H9 (cell line): ENCODE data around the gene TCHH. TPM values are rescaled to one million over a fixed set of nuclear protein-coding genes. Genes with fewer than 3 reads are reported as not detected.

Experiments
- DNase-seq: peaks from one replicate; pipeline ENCODE4 v3.0.0-alpha.2; 2017
- H2AFZ ChIP-seq: one replicate; pipeline ENCODE4 v1.6.1; 2013; ENCODE audit warnings: mild to moderate bottlenecking, low read length, control low read depth, moderate library complexity
- H2AK5ac ChIP-seq: 2 replicates; pipeline ENCODE4 v1.6.1; 2013; ENCODE audit warnings: low read length, control low read depth, mixed read lengths; ENCODE audit not compliant: insufficient read length
- H2BK120ac ChIP-seq: one replicate; pipeline ENCODE4 v1.6.1; 2013; ENCODE audit warnings: low read depth, mild to moderate bottlenecking, low read length, control low read depth, inconsistent platforms; ENCODE audit not compliant: poor library complexity, severe bottlenecking
- H2BK12ac ChIP-seq: 2 replicates; pipeline ENCODE4 v1.6.1; 2013; ENCODE audit warnings: low read length, control low read depth, mixed read lengths, low read depth; ENCODE audit not compliant: insufficient read length
- H2BK15ac ChIP-seq: 2 replicates; pipeline ENCODE4 v1.6.1; 2013; ENCODE audit warnings: low read depth, low read length, control low read depth
- H2BK20ac ChIP-seq: one replicate; pipeline ENCODE4 v1.6.1; 2013; ENCODE audit warnings: low read depth, mild to moderate bottlenecking, low read length, control low read depth, inconsistent platforms; ENCODE audit not compliant: poor library complexity, severe bottlenecking
- H2BK5ac ChIP-seq: 2 replicates; pipeline ENCODE4 v1.6.1; 2013; ENCODE audit warnings: low read length, control low read depth, mixed read lengths; ENCODE audit not compliant: insufficient read length
- H3K14ac ChIP-seq: 2 replicates; pipeline ENCODE4 v1.6.1; 2013; ENCODE audit warnings: low read length, control low read depth; ENCODE audit not compliant: insufficient read depth
- H3K18ac ChIP-seq: 2 replicates; pipeline ENCODE4 v1.6.1; 2013; ENCODE audit warnings: low read depth, mild to moderate bottlenecking, mixed read lengths, low read length, control low read depth; ENCODE audit not compliant: insufficient read length
- H3K23ac ChIP-seq: 2 replicates; pipeline ENCODE4 v1.6.1; 2013; ENCODE audit warnings: low read length, control low read depth, mixed read lengths, low read depth; ENCODE audit not compliant: insufficient read length
- H3K23me2 ChIP-seq: 2 replicates; pipeline ENCODE4 v1.6.1; 2013; ENCODE audit warnings: low read depth, mild to moderate bottlenecking, mixed read lengths, low read length, control low read depth; ENCODE audit not compliant: insufficient read length, poor library complexity, severe bottlenecking
- H3K27ac ChIP-seq: 2 replicates; pipeline ENCODE4 v1.5.1; 2013; ENCODE audit warnings: low read length, control low read depth, mixed read lengths, low read depth; ENCODE audit not compliant: insufficient read length
- H3K27me3 ChIP-seq: 2 replicates; pipeline ENCODE4 v1.6.1; 2013; ENCODE audit warnings: low read length, control low read depth, inconsistent platforms; ENCODE audit not compliant: insufficient read depth
- H3K4ac ChIP-seq: 2 replicates; pipeline ENCODE4 v1.6.1; 2013; ENCODE audit warnings: low read depth, mild to moderate bottlenecking, control low read depth, inconsistent platforms, low read length, moderate library complexity
- H3K4me1 ChIP-seq: 2 replicates; pipeline ENCODE4 v1.6.1; 2013; ENCODE audit warnings: low read length, control low read depth, inconsistent platforms; ENCODE audit not compliant: insufficient read depth
- H3K4me2 ChIP-seq: 2 replicates; pipeline ENCODE4 v1.6.1; 2013; ENCODE audit warnings: low read length, control low read depth, mixed read lengths; ENCODE audit not compliant: insufficient read length, insufficient read depth
- H3K56ac ChIP-seq: 2 replicates; pipeline ENCODE4 v1.6.1; 2013; ENCODE audit warnings: low read depth, mild to moderate bottlenecking, mixed read lengths, low read length, control low read depth; ENCODE audit not compliant: insufficient read length
- H3K79me1 ChIP-seq: 2 replicates; pipeline ENCODE4 v1.6.1; 2013; ENCODE audit warnings: low read depth, mild to moderate bottlenecking, moderate library complexity, low read length, control low read depth, inconsistent platforms; ENCODE audit not compliant: insufficient read depth, poor library complexity, severe bottlenecking
- H3K79me2 ChIP-seq: 2 replicates; pipeline ENCODE4 v1.6.1; 2013; ENCODE audit warnings: low read length, control low read depth, inconsistent platforms; ENCODE audit not compliant: insufficient read depth
- H3K9ac ChIP-seq: 2 replicates; pipeline ENCODE4 v1.6.1; 2013; ENCODE audit warnings: low read length, control low read depth, mixed read lengths; ENCODE audit not compliant: insufficient read length; ENCODE audit errors: extremely low read depth
- H3K9me3 ChIP-seq: one replicate; pipeline ENCODE4 v1.6.1; 2013; ENCODE audit warnings: low read depth, low read length, inconsistent platforms; ENCODE audit not compliant: control insufficient read depth
- H3T11ph ChIP-seq: one replicate; pipeline ENCODE4 v1.6.1; 2013; ENCODE audit warnings: mild to moderate bottlenecking, low read length, control low read depth, inconsistent platforms
- H4K20me1 ChIP-seq: one replicate; pipeline ENCODE4 v1.6.1; 2013; ENCODE audit not compliant: control insufficient read depth, insufficient read length, insufficient read depth
- H4K5ac ChIP-seq: 2 replicates; pipeline ENCODE4 v1.6.1; 2013; ENCODE audit warnings: low read depth, mild to moderate bottlenecking, mixed read lengths, low read length, control low read depth; ENCODE audit not compliant: insufficient read length
- H4K8ac ChIP-seq: replicated peaks from 2 replicates; pipeline ENCODE4 v1.6.1; 2013; ENCODE audit warnings: low read length, control low read depth, mixed read lengths, low read depth; ENCODE audit not compliant: insufficient read length
- H4K91ac ChIP-seq: 2 replicates; pipeline ENCODE4 v1.6.1; 2013; ENCODE audit warnings: low read depth, mild to moderate bottlenecking, moderate library complexity, mixed read lengths, low read length, control low read depth; ENCODE audit not compliant: insufficient read length
- H3K27ac Mint-ChIP-seq, 3 experiments: 2 replicates in 2 of 3; 3 replicates in 1 of 3; pipeline ENCODE4 v1.8.0; 2020 to 2021; ENCODE audit warnings: mixed read lengths in 3 of 3, mild to moderate bottlenecking in 1 of 3, moderate library complexity in 1 of 3
- H3K27me3 Mint-ChIP-seq: 2 replicates; pipeline ENCODE4 v1.8.0; 2021; ENCODE audit warnings: low read depth, mild to moderate bottlenecking, moderate library complexity, mixed read lengths
- H3K36me3 Mint-ChIP-seq, 3 experiments: 2 replicates in 2 of 3; 3 replicates in 1 of 3; pipeline ENCODE4 v1.8.0; 2020 to 2021; ENCODE audit warnings: low read depth in 3 of 3, mixed read lengths in 3 of 3; ENCODE audit not compliant: insufficient read depth in 1 of 3
- H3K4me1 Mint-ChIP-seq, 2 experiments: 2 replicates each; pipeline ENCODE4 v1.8.0; 2020; ENCODE audit warnings: mixed read lengths in 2 of 2
- H3K4me3 Mint-ChIP-seq, 2 experiments: 2 replicates in 1 of 2; 3 replicates in 1 of 2; pipeline ENCODE4 v1.8.0; 2020 to 2021; ENCODE audit warnings: mild to moderate bottlenecking in 2 of 2, mixed read lengths in 2 of 2, moderate library complexity in 1 of 2
- H3K9me3 Mint-ChIP-seq, 2 experiments: 2 replicates in 1 of 2; 3 replicates in 1 of 2; pipeline ENCODE4 v1.8.0; 2020; ENCODE audit warnings: mild to moderate bottlenecking in 2 of 2, mixed read lengths in 2 of 2, moderate library complexity in 1 of 2
- CTCF ChIP-seq: fragments of 200-600 bp; sonication (generic); conservative IDR thresholded peaks from 3 replicates; pipeline ENCODE4 v1.8.0; 2021; ENCODE audit warnings: antibody characterized with exemption, mild to moderate bottlenecking
- WGBS: extraction: QIAGEN DNeasy Blood & Tissue Kit; methylation state at CpG from one replicate; pipeline ENCODE4 v1.1.7; 2013; ENCODE audit warnings: missing lambda C conversion rate, low lambda C conversion rate, mixed read lengths; ENCODE audit not compliant: insufficient read length; ENCODE audit errors: extremely low coverage; 5-methylcytosine and 5-hydroxymethylcytosine counted together
- total RNA-seq: library from RNA; stranded (reverse); gene quantifications from 2 replicates; pipeline ENCODE4 v1.2.1, GENCODE V29; 2021

TCHH gene
- total RNA-seq, 1 experiment from 2014 or later: not detected

- peak; percentile 82 for DNase-seq
- WGBS: no CpG with 5 or more reads among the region's 44 CpGs
- Histone ChIP-seq H3K14ac (peak overlapping the region; percentile 62; the same call in 1 of the 2 replicates), H2AFZ (no peak overlapping the region), H3K27me3 (peaks cover 65% of the 10 kb centered on the region), H3K27ac (no peak overlapping the region), H2BK120ac (no peak overlapping the region), H4K5ac (no peak overlapping the region), H2AK5ac (no peak overlapping the region), H3K4ac (no peak overlapping the region), H3K79me2 (no peaks in the 10 kb centered on the region), H3K56ac (no peak overlapping the region), H3K18ac (peak overlapping the region; percentile 51), H3K9ac (no peak overlapping the region), H2BK12ac (no peak overlapping the region), H4K8ac (no peak overlapping the region), H2BK5ac (no peak overlapping the region), H2BK15ac (no peak overlapping the region), H3K79me1 (no peaks in the 10 kb centered on the region), H2BK20ac (no peak overlapping the region), H4K91ac (no peak overlapping the region), H3K4me1 (no peaks in the 10 kb centered on the region), H3K4me2 (peak overlapping the region; percentile 18), H3K9me3 (peaks cover 2% of the 10 kb centered on the region), H4K20me1 (no peaks in the 10 kb centered on the region), H3K23ac (no peak overlapping the region), H3T11ph (no peak overlapping the region), H3K23me2 (peaks cover 3% of the 10 kb centered on the region)
- no peaks in the 10 kb centered on the region; the same call in 1 of the 2 replicates for H3K27me3 Mint-ChIP-seq
- H3K9me3 Mint-ChIP-seq: peaks cover 12 to 18% of the 10 kb centered on the region in 2 experiments
- peaks cover 0 to 14% (median 3%) of the 10 kb centered on the region in 3 experiments; a peak in 4 of 7 replicates for H3K36me3 Mint-ChIP-seq
- H3K4me3 Mint-ChIP-seq: no peak overlapping the region
- H3K27ac Mint-ChIP-seq: no peak overlapping the region
- no peak for TF ChIP-seq CTCF
- no peaks in the 10 kb centered on the region for H3K4me1 Mint-ChIP-seq
Observed at GRCh38 chr1:152111515-152111968, 3.7 kb downstream of the TCHH start.
